Suppressor macrophage treated with lipopolysaccharide for 1 hour (primary cell): ENCODE measurements around the gene LRRC14B.
"Not testable (repeated sequence)": the region's sequence is repeated elsewhere in the genome, so short reads cannot be mapped to it uniquely, and the experiment has no call there.

Experiments
- DNase-seq, 3 donors: peaks; one replicate each; pipeline ENCODE4 v3.0.0-alpha.2; 2020 to 2022

The LRRC14B gene

GRCh38 chr5:160921-161802, 30.1 kb upstream of the LRRC14B start:
- DNase-seq: no peak

- no peak for DNase-seq
Observed at GRCh38 chr5:161803-162110, 29.5 kb upstream of the LRRC14B start.

- no peak for DNase-seq
Observed at GRCh38 chr5:162190-162564, 29.1 kb upstream of the LRRC14B start.

GRCh38 chr5:162565-163337, 28.5 kb upstream of the LRRC14B start:
- no peak for DNase-seq

GRCh38 chr5:163338-163620, 28.0 kb upstream of the LRRC14B start:
- DNase-seq: no peak

GRCh38 chr5:163841-164240, 27.5 kb upstream of the LRRC14B start:
- no peak for DNase-seq

- no peak for DNase-seq
Observed at GRCh38 chr5:164244-164643, 27.1 kb upstream of the LRRC14B start.

GRCh38 chr5:164783-165182, 26.5 kb upstream of the LRRC14B start:
- not testable (repeated sequence) for DNase-seq

GRCh38 chr5:166441-167372, 24.6 kb upstream of the LRRC14B start:
- DNase-seq: no peak

GRCh38 chr5:167511-167910, 23.8 kb upstream of the LRRC14B start:
- no peak for DNase-seq

- DNase-seq: peak in 1 of 3 donors; percentile 6
Observed at GRCh38 chr5:167982-168660, 23.2 kb upstream of the LRRC14B start.

GRCh38 chr5:169071-169727, 22.1 kb upstream of the LRRC14B start:
- DNase-seq: peak; percentile 48 to 73 (median 61)

GRCh38 chr5:169728-170094, 21.6 kb upstream of the LRRC14B start:
- no peak for DNase-seq

- DNase-seq: no peak
Observed at GRCh38 chr5:170971-171800, 20.1 kb upstream of the LRRC14B start.

- no peak for DNase-seq
Observed at GRCh38 chr5:171801-172331, 19.4 kb upstream of the LRRC14B start.

GRCh38 chr5:172421-172820, 18.9 kb upstream of the LRRC14B start:
- DNase-seq: no peak

- DNase-seq: no peak
Observed at GRCh38 chr5:172841-173251, 18.4 kb upstream of the LRRC14B start.

GRCh38 chr5:173392-174290, 17.7 kb upstream of the LRRC14B start:
- no peak for DNase-seq

GRCh38 chr5:174291-174600, 17.0 kb upstream of the LRRC14B start:
- no peak for DNase-seq

GRCh38 chr5:174876-175465, 16.3 kb upstream of the LRRC14B start:
- no peak for DNase-seq
